Stimulated activated CD4-positive, alpha-beta T cell treated with anti-CD3 and anti-CD28 coated beads, Interleukin-2, amount 100 ng/mL, for 24 hours (primary cell): ENCODE results near the gene C6orf89.

Experiments
- DNase-seq, 2 donors: peaks; one replicate each; pipeline ENCODE4 v3.0.0-alpha.2; 2020

Gene C6orf89

DNA sequence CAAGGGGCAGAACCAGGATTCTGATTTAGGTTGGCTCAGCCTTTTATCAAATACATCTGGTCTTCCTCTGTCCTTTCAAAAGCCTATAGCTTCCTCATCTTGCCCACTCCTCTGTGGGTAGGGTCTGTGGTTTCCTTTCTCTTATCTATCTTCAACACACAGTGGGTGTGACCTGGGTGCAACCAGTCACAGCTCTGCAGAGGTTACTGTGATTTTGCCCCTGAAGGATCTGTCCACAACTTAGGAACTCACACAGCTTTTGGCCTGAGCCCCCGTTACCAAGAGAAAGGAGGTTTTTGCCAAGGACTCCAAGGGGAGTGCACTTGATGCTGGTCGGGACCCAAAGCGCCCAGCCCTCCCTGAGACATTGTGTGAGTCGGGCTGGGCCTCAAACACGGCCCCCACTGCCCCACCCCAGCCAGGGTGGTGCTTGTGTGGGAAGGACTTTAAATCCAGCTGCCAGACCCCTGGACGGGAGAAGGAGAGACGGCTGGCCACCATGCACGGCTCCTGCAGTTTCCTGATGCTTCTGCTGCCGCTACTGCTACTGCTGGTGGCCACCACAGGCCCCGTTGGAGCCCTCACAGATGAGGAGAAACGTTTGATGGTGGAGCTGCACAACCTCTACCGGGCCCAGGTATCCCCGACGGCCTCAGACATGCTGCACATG lies 68.6 kb downstream of the C6orf89 start, which contains the start of gene PI16:
TSS of gene PI16 (plus strand) at position 477 of the 670 bp plus-strand sequence. CDS start at position 500, 23 bp downstream.
- no peak for DNase-seq

DNA sequence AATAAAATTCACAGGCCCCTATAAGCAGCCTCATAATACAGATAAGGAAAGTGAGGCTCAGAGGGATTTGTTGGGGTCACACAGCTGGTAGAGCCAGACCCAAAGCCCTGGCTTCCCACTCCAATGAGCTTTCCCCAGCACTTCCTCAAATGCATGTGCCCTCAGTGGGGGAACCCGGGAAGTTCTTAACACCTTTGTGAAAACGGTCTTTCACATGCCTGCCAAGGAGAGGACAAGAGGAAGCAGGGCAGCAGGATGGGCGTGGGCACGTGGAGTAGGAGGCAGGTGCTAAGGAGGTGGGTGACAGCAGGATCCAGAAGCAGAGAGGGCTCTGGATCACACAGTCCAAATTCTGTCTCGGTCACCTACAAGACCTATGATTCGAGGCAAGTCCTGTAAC lies 69.4 kb downstream of the C6orf89 start:
- no peak for DNase-seq

DNA sequence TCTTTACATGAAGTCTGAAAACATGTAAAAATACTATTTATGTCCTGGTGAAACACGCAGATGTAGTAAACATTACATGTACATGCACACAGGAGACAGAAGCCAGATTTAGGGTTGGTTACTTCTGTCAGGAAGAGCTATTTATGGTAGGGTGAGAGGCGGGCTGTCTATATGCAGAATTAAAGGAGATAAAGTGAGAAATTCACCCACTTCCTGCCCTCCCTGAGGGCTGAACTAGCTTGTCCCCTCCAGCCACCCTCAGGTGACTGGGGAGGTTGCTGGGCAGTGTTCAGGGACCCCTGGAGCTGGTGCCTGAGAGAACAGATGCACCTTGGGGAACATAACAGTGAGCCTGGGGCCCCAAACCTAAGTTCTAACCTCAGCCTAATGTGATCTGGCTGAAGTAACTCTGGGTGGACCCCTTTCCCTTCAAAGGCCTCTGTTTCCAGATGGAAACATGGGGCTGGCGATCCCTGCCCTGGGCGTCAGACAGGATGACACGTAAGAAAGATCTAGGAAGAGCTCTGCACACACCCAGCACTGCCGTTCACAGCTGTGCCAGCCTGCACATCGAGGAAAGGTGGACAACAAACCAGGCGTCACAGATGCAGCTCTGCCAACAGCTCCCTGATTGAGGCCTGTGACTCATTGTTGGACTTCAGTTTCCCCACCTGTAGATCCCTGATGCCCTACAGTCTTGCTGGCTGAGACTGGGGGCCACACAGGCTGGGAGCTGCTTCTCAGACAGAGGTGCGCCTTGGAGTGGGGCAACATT lies 70.1 kb downstream of the C6orf89 start:
- no peak for DNase-seq

DNA sequence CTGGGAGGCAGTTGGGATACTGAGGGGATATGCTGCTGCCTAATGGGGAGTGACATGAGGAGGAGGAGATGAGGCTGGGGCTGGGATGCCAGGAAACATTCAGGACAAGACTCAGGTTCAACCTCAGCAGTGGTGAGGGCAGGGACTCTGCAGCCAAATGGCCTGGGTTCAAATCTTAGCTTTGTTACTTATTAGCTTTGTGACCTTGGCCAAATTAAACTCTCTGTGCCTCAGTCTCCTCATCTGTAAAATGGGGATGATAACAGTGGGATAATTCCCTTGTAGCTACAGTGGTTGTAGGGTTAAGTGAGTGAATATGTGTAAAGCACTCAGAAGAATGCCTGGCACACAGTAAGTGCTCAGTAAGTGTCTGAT lies 70.7 kb downstream of the C6orf89 start:
- DNase-seq = no peak

DNA sequence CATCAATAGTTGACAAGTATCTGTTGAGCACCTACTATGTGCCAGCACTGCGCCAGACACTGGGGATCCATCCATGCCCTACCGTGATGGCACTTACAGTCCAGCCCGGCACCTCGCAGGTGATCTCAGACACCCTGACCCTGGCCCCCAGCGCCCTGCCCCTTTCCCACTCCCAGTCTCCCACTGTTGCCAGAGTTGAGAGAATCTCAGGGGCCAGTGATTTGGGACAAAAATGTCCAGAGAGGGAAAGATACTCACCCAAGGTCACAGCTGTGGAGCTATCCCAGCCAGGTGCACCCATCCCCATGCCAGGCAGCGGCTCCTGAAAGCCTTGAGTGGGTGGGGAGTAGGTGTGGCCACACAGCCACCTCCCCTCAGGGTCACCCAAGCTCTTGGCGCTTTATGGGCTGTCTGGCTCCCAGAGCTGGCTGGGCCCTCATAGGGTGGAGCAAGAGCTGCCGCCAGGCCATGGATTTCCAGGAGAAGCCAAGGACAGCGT lies 72.1 kb downstream of the C6orf89 start:
- no peak for DNase-seq

DNA sequence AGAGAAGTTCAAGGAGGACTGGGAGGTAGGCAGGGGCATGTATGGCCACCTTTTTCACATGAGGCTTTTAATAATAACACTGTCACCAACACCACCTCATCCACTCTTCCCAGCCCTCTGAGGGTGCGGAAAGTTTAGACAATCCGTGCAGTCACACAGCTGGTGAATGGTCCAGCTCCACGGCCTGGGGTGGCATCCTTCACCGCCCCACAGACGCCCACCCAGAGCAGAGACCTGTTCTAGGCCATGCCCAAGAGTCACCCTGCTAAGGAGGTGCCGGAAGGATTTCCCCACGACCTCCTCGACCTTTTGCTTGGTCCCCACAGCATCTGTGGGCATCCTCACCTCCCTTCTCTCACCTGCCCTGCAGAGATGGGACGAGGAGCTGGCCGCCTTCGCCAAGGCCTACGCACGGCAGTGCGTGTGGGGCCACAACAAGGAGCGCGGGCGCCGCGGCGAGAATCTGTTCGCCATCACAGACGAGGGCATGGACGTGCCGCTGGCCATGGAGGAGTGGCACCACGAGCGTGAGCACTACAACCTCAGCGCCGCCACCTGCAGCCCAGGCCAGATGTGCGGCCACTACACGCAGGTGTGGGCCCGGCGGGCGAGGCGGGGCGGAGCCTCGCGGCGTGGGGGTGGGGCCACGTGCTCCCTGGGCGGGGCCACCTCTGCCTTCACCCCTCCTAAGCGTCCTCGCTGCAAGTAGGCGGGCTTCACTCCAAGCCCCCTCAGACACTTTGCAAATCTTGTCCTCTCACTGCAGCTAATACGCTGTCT lies 73.2 kb downstream of the C6orf89 start:
- DNase-seq = no peak

DNA sequence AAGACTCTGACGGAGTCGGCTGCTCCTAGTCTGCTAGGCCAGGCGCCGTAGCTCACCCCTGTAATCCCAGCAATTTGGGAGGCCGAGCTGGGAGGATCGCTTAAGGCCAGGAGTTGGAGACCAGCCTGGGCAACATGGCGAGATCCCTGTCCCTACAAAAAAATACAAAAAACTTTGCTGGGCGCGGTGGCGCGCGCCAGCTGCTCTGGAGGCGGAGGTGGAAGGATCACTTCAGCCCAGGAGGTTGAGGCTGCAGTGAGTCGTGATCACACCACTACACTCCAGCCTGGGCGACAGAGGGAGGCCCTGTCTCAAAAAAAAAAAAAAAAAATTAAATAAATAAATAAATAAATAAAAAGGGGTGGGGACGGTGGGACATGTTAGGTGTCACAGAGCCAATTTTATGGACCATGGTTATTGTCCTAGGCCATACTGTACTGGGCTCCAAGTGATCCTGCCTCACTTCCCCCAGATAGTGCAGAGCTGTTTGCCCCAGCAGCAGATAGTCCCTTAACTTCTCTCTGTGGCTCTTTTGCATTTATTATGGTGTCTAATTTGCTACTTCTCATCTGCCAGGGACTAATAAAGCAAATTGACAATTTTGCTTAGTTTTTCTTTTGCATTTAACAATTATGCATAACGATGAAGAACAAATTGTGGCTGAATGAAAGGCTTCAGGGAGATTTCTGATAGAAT lies 74.0 kb downstream of the C6orf89 start:
- no peak for DNase-seq

DNA sequence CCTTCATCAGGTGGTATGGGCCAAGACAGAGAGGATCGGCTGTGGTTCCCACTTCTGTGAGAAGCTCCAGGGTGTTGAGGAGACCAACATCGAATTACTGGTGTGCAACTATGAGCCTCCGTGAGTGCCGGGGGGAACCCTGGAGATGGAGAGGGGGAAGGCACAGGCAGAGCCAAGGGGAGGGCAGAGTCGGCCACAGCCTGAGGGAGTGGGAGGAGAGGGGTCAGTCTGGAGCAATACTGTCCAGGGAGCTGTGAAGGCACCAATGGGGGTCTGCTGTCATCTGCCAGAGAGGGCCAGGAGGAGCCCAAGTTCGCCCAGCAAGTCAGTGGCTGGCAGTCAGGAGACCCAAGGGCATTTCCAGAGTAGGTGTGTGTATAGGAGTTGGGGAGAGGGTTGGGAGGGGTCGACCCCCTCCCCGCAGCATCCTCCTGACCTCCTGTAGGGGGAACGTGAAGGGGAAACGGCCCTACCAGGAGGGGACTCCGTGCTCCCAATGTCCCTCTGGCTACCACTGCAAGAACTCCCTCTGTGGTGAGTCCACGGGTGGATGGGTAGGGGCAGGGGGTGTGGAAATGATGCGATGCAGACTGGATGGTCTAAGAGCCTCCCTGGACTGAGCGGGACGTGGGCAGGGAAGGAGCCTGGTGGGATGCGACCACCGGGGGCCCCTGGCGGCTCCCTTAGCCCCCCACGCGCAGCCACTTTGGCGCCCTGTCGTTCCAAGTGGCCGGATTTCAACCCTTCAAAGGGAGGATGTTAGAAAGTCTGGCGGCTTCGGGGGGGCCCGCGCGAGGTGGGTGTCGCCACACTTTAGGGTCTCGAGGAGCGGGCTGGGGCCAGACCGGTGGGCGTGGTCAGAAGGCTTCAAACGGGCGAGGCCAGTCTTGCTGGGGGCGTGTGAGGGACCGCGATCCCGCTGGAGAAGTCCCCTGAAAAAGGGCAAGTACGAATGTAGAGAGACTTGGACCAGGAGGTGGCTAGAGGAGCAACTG lies 76.0 kb downstream of the C6orf89 start:
- no peak for DNase-seq

DNA sequence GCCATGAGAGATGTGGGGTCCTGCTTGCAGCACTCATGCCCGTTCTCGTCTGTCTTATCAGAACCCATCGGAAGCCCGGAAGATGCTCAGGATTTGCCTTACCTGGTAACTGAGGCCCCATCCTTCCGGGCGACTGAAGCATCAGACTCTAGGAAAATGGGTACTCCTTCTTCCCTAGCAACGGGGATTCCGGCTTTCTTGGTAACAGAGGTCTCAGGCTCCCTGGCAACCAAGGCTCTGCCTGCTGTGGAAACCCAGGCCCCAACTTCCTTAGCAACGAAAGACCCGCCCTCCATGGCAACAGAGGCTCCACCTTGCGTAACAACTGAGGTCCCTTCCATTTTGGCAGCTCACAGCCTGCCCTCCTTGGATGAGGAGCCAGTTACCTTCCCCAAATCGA lies 77.1 kb downstream of the C6orf89 start:
- DNase-seq = peak; percentile 79 to 81

DNA sequence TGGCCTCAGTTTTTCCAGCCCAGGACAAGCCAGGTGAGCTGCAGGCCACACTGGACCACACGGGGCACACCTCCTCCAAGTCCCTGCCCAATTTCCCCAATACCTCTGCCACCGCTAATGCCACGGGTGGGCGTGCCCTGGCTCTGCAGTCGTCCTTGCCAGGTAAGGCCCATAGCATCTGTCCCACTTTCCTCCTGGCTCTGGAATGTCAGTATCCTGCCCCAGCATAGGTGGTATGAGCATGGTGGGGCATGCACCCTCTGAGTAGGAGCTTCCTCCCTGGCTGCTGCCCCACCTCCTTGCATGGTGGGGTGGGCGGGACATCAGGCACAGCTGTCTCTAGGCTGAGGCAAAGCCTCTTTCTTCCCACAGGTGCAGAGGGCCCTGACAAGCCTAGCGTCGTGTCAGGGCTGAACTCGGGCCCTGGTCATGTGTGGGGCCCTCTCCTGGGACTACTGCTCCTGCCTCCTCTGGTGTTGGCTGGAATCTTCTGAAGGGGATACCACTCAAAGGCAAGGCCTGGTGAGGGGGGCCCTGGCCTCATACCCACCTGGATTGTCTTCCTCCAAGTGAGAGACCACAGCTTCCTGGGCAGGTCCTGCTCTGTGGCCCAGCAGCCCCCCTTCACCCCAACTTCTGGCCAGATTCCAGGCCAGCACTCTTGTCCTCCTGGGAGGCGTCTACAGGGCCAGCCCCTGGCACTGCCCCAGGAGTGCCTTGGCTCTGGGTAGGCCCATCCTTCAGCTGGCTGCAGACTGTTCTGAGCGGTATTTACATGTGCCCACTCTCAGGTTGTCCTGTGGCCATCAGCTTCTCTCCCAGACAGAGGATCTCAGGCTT lies 77.9 kb downstream of the C6orf89 start:
- DNase-seq = peak in 1 of 2 donors; percentile 39

DNA sequence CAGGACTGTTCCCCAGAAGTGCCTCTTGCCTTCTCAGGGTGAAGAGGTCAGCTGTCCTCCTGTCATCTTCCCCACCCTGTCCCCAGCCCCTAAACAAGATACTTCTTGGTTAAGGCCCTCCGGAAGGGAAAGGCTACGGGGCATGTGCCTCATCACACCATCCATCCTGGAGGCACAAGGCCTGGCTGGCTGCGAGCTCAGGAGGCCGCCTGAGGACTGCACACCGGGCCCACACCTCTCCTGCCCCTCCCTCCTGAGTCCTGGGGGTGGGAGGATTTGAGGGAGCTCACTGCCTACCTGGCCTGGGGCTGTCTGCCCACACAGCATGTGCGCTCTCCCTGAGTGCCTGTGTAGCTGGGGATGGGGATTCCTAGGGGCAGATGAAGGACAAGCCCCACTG lies 78.6 kb downstream of the C6orf89 start:
- no peak for DNase-seq

DNA sequence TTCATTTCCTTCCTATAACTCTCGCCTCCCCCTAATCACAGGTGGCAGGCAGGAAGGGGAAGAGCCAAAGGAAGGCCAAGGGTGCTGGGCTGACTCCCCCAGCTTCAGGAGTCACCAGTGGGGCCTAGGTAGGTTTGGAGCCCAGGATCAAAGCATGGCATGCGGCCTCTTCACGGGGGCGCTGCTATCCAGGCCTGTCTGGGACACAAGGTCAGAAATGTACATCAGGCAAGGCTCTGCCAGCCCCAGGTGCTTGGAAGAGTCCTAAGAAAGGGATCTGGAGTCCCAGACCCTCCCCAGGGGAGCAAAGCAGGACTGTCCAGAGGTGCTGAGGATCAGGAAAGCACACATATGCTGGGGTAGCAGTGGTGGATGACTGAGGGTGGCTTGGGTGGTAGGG lies 79.2 kb downstream of the C6orf89 start:
- DNase-seq = no peak

DNA sequence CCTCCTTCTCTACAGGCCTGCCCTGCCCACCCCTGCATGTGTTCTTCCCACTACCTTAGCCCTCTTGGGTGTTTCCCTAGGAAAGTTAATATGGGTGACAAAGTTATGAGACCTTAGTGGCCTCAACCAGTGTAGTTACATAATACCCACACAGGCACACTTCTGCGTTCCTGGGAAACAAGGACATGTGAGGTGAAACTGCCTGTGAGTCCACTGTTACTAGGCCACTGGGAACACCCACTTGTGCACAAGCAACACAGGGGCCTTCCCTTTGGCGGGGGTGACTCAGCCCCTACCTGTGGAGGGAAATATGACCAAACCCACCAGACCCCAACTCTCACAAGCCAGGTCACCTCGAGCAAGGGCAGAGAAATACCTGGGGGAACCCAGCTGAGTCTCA lies 81.5 kb downstream of the C6orf89 start:
- no peak for DNase-seq

DNA sequence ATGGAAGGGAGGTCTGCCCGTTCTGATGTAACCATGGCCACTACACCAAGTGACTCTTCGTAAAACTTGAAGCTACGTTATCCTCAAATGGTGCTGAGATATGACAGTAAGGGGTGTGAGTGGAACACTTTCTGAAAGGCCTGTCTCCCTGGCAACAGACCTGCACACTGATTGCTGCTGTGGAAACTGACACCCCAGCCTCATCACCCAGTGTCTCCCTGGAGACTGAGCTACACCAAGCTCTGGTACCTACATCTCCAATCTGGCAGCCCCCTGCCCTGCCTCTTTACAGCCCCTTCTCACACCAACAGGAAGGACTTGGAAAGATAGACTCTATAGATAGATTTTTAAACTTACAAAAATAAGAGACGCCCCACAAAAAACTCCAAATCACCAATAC lies 82.0 kb downstream of the C6orf89 start:
- no peak for DNase-seq

DNA sequence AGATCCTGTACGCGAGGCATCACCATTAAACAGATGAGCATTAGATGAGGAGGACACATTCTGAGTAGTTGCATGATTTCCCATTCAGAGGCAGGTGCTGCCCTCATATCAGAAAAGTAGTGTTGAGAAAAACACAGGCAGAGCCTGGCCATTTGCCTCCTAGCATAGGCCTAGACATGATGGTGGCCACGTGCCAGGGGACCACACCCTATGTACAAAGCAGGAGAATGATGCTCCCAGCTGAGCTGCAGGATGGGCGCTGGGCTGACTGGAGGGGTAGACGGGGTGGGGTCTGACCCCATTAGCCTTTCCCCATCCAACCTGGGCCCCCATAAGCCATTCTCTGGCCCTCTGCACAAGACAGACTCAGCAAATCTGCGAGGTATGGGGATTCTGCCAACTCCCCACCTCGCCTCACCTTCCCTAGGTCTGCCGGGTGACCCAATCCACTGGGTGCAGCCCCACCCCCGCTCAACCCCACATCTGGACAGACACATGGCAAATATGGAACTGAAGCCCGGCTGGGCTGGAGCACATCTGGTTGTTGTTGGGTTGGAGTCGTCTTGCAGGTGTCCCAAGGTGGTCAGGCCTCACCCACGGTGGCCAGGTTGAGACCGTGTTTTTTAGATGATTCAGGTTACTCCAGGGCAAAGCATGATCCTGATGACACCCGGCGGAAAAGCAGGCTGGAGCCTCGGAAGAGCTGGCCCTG lies 82.7 kb downstream of the C6orf89 start:
- DNase-seq = no peak

DNA sequence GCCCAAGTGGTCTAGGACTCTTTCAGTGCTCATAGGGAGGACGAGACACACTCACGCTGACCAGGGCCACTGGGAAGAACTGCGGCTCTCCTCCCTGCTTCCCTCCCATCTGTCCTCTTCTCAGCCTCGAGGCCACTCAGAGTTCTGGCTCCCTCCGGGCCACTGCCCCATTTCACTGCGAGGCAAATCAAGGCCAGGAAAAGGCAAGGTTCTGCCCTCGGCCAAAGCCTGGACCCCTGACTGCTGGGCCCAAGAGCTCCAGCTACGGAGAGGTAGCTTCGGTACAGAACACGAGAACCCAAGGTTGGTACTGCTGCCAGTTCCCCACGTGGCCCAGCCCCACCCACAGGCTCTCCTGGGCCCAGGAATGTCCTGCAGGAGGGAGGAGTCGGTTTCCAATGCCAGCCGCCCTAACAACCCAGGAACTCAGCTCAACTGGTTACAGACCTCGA lies 83.5 kb downstream of the C6orf89 start:
- no peak for DNase-seq

DNA sequence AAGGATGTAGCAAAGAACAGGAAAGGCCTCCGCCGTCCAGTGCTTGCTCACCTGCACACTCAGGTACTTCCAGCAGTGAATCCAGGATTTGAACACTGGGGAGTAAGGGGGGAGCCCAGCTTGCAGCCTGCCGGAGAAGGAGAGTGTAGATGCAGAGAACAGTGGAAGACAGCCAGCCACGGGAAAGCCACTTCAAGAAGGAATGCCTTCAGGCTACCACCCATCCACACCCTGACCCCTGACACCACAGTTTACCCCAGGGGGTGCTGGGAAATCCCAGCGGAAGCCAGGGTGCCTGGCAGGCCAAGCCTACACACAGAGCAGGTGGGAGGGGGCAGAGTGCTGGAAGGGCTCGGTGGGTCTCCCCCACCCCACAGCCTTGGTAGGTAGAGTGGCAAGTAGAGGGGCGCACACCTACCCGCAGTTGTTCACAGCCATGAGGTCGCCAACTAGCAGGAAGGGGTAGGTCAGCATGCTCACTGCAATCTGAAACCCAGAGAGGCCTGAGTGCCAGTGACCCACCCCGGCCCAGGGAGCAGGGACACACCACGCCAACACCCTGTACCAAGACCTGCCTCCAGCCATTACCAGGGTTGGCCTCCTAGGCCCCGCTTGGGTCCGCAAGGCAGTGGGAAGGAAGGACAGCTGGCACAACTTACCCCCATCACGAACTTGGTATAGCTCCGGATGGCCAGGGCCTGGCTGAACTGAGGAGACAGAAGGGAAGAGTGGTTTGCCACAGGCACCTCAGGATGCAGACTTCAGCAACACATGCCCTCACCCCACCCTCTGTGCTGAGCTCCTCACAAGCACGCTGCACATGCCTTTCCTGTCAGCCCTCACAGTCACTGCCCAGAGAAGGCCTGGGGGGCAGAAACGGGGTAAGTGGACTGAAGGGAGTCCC lies 84.5 kb downstream of the C6orf89 start:
- no peak for DNase-seq
